Activated T-cell treated with anti-CD3 and anti-CD28 coated beads for 48 hours (primary cell): Measurements from ENCODE around the gene GALC.
A peak's percentile ranks its signal among the peaks of the same experiment; 100 is the strongest.

Experiments
- DNase-seq: peaks from one replicate; pipeline ENCODE4 v3.0.0-alpha.2; 2020; ENCODE audit warnings: low read depth

GALC gene

DNA sequence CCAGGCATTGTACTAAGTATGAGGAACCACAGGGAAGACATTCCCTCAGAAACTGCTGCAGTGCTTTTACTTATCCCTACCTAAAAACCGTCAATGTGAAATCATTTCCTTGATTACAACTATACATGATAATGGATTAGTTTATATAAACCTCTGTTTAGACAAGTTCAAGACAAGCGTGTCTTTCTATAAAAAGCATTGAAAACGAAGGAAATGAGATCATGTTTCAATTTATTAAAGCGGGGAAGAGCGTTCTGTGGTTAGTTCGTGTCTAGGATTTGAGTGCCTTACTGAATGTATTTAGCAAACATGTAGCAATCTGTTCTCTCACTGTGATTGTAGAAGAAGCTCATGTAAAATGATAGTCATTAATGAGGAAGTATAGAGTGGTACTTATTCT lies 37.5 kb downstream of the GALC start:
- no peak for DNase-seq

DNA sequence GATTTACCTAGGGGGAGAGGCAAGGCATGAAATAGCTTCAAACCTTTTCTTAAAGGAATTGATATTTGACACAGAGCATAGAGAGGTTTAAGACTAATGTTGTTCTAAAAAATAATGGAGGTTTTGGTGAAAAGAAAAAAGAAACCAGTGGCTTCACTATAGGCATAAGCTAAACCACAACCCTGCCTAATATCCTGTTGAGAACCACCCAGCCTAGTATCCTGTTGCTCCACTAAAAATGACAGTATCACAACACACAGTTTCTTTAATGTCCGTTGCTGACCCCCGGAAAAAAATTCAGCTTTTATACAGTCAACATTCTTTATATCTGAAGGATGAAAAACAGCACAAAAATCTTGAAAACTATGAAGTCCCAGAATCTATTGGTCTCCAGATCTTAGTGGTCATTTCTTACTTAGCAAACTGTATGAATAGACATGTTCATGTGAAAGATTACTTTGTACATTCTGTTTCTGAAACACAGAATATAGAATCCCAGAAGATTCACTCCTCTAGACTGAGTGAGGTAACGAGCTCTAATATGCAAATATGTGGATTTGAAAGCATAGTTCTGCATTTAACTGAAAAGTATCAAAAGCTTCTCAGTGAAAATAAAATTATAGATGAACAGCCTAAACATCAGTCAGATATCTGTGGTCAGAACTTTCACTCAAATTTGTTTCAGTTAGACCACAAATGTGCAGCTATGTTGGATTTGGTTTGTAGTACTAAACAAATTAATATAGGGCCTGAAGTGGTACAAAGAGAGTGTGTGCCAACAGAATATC lies 40.5 kb downstream of the GALC start:
- no peak for DNase-seq

DNA sequence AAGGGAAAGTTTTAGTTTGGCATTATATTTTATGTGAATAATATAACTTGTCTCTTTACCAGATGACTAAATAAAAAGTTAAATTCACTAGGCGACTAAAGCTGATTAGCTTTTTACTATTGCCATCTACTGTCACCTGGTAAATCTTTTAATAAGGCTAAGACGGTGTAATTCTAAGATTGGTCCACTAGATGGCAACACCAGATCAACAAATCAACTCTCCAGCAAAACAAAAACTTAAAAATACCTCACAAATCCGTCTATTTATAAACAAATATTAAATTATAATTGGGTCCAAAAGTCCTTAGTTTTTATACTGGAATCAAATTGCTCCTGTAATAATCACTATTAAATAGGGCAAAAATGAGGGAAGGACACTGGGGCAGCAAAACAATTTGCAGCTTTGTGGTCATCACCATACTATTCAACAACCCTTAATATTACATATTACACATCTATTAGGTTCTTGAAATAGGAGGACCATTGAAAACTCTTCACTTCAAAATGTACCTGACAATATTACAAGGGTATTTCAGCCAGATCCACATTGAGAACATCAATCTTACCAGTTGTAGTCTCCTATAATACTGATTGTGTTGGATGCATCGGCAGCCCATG lies 47.9 kb downstream of the GALC start:
- no peak for DNase-seq

DNA sequence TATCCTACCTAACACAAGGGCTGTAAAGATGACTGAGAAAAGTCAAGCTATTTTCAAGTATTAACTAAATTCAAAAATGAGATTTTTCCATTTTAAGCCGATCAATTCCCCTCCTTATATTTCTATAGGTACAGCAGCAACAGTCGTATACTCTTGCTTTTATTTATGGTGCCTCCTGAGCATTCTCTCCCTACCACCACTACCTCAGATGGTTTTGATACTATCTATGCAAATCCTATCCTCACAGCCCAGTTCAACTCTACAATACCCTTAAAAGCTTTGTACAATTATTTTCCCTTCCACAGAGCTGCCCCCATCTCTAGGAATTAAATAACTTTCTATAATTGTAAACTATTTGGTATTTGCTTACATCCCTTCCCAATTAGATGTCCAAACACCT lies 52.1 kb downstream of the GALC start:
- no peak for DNase-seq

DNA sequence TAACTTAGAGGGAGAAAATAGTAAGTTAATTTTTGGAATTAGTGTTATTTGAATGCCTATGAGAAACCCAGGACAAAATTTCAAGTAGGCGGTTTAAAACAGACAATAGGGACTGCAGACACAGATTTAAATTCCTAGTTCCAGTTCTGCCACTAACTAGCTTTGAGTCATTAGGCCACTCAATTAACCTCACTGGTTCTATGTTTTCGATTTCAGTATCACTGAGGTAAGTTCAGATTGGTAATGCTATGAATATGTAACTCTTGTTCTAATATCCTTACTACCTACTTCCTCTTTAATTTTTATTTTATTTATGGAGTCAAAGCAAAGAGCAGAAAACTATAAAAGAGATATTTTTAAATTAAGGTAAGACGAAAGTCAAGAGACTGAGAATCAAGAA lies 52.6 kb downstream of the GALC start:
- no peak for DNase-seq

DNA sequence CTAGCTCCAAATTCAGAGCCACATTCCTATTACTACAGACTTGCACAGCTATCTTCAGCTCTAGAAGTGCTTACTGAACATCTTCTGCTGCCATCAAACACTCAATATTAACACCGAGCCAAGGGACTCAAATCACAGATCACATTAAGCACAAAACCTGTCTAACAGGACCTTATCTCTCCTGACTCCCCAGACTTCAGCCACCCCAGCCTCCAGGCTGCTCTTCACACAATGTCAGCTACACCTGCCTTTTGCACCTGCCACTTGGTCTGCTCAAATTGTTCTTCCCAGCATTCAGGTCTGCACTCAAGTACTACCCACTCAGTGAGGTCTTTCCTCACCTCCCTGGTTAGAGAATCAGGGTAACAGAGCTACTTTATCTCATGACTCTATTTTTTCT lies 57.1 kb downstream of the GALC start:
- DNase-seq = no peak

DNA sequence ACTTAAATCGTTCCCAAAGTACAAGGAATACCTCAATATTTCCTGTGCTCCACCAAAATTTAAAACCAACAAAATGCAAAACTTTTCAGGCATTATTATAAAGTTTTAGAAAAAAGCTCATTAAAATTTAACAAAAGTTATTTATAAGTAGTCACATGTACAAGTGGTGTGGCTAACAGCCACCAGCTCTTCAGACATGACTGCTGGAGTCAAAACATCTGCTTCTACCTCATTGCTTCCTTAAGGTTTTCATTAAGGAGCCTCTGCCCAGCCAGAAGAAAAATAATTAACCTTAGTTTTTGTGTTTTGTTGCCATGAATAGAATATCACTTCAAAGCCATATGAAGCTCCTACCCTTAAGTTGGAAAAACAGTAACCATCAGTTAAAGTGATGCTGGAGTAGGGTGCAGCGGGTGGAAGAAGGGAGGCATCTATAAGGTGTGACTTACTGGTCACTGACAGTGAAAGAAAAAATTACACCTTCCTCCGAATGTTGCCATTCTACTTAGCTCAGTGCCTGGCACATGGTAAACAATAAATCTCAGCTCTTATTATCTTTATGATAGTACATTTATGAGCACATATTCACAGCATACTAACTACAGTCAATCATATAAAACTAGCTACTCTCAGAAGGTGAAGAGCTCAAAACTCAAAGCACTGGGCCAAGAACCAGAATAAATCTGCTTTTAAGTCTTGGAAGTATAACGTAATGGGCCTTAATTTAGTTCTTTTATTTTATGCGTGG lies 57.7 kb downstream of the GALC start:
- DNase-seq = no peak

DNA sequence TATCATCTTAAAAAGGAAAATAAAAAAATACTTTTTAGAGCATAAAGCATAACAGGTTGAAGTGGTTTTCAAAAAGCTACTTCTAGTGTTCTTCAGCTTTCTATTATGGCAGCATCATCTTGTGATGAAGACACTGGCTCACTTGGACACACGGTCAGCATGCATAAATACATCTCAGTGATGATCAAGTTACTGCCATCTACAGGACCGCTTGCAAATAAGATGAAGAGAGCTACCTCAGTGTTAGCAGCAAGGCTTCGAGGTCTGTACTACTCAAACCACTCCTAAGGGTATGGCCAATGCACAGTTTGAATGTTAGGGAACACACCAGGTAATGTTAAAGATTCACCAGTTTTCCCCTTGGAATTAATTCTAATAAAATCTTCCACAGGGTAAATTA lies 58.8 kb downstream of the GALC start:
- DNase-seq = no peak

DNA sequence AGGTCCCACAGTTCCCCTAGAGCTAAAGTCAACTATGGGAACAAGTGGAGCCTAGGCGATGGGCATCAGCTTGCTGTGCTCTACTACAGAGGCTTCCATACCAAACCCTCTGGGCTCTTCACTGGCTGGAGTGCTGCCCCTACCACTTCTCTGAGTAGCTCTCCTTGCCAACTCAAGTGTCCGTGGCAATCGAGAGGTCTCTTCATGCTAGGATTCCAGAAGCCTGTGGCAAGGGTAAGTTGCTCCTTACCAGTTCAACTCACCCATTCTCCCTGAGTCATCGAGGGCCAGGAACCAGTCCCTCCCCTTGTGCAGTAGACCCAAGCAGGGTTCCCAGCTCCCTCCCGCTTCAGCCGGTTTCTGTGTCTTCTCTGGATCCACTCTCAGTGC lies 76.1 kb downstream of the GALC start:
- DNase-seq = no peak

DNA sequence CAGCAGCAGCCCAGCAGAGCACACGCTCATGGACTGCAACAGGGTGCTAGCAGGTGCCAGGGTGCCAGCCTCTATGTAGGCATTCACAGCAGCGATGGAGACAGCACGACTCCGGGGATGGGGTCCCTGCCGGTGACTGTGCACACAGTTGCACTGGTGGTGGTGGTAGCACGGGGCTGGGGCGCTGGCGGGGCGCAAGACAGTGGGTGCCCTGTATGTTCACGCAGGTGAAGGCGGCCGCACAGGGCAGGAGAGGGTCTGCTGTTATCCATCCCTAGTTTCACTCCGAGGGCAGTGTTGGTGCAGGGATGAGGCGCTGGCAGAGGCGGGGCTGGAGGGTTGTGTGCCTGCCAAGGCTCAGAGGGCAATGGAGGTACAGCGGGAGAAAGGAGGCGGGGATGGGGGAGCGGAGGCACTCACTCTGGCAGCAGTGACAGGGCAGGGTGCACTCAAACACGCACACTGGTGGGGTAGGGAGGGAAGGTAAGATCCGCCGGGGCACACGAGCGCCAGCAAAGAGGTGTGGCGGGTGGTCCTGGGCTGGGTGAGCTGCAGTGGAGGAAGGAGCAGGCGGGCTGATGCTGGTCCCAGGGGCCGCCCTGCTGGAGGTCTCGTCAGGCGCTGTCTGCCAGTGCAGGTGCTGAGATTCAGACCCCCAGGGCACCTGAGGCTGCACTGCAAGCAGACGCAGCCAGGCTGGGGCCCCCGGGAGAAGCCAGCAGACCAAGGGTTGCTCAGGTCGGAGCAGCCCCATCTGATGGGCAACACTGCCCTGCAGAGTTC lies 76.7 kb downstream of the GALC start:
- no peak for DNase-seq

DNA sequence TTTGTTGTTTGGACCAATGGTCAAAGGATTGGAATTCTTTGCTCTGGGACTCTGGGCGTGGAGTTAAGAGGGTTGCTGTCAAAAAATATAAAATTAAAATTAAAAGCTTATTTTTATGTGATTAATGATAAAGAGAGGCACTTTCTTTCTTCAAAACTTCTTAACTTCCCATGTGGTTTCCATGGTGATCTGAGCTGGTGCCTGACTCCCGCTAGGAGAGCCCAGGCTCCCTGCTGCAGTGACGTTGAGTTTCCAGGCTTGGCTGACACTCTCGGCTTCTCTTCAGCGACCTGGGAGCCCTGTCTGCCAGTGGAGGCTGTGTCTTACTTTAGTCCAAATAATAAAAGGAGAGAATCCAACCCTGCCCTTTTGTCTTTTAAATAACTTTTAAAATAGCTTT lies 84.4 kb downstream of the GALC start:
- no peak for DNase-seq

DNA sequence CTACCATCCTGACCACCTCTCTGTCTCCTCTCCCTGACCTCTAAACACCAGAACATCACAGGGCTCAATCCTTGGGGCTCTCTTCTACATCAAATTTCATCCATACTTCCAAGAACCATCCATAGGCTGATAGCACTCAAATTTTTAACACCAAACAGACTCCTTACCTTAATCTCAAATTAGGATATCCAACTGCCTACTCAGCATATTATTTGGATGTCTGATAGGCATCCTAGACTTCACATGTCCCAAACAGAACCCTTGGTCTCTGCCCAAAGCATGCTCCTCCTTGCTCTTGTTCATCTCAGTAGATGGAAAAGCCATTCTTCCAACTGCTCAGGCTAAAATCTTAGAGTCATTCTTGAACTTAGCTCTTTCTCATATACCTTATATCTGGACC lies 91.3 kb downstream of the GALC start:
- no peak for DNase-seq

DNA sequence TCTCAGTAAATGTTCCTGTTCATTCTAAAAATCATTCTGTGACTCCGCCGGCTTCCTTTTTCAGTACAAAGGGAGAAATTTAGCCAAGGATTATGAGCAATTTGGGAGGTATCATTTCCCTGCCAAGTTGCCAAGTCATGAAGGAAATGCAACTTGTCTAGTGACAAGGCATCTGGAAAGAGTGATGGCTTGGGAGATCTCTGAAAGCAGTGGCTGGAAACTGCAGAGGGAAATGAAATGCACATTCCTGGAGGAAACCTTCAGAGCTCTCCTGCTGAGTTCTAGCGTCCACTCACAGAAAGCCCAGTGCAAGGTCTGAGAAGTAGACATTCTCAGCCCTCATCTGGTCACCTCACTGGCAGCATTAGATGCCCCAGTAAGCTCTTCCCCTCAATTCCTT lies 91.7 kb downstream of the GALC start:
- no peak for DNase-seq

DNA sequence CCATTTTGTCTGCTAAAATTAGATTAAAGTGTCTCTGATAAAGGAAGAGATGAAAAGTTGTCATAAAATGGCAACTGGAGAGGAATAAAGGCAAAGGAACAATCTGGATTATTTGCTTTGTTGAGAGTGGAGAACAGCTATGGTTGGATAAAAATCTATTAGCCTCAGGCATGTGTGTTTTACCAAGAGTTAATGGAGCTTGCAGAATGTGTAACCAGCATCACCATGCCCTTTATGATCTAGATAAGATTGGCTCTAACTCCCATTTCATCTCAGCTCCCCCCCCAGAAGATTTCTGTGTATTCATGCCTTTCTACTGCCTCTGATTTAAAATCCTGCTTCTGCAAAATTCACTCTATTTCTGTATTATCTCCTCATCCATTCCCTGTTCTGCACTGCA lies 93.8 kb downstream of the GALC start:
- no peak for DNase-seq

DNA sequence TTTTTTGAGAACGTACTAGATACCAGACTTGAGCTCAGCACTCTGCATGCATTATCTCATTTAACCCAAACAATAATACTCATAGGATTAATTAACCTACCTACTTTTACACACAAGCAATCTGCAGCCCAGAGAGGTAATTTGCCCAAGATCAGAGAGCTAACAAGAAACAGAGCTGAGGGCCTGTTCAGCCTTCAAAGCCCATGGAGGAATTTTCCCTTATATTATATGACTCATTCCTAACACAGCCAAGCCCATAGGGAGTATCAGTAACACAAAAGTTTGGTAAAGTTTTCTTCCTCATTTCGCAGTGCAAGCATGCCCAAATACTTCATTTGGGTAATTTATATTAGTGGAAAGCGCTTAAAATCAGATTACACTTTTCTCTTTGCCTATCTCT lies 94.7 kb downstream of the GALC start:
- DNase-seq = no peak

DNA sequence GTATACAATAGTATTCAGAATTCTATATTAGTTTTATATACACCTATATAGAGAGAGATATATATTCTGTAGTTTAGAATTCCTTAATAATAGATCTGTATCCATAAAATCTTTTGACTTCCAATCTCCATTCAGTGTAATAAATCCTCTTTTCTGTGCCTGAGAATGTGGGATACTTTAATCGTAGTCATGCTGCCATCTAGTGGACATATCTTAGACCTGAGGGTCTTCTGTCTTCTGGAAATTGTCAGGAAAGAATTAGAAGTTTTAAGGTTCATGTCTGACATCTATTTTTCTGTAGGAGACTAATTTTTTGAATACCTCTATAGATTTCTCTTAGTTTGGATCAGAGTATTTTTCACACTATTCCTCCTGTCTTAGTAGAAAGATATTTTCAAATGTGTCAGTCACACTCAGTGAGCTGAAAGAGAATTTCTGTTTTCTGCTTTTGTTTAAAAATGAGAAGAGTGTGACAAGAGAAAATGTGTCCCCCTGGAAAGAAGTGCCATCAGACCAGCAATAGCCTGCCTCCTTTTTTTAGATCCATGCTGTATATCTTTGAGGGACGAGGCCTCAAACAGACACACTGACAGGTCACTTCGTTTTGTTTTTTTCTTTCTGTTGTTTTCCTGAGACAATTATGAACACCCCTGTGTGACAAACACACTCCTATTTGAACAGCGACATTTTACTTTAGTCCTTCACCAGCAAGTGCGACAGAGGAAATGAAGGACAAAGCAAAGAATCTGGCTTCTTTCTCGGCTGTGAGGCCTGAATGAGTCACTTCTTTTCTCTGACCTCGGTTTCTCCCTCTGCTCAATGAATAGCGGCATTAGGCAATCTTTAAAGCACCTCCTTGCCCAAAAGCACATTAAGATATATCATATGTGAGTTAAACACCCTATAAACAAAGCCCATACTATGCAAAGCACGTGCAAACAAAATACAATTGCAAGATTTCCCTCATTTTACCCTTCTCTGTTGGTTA lies 96.3 kb downstream of the GALC start:
- no peak for DNase-seq

DNA sequence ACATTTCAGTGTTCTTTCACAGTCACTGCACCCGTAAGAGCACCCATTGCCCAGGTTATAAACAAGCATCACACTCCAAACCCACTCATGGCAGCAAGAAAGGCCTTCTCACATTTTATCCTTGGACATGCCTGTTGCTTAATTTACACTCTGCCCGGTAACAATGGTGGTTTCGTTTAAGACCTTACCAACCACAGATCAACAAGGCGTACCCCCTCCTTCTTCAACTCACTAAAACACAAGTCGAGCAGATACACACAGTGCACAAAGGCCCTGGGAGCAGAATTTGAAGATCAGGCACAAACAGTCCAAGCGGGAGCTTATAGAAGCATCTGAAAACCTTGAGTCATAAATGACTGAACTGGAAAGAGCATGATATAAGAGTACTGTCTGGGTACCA lies 98.1 kb downstream of the GALC start:
- no peak for DNase-seq

DNA sequence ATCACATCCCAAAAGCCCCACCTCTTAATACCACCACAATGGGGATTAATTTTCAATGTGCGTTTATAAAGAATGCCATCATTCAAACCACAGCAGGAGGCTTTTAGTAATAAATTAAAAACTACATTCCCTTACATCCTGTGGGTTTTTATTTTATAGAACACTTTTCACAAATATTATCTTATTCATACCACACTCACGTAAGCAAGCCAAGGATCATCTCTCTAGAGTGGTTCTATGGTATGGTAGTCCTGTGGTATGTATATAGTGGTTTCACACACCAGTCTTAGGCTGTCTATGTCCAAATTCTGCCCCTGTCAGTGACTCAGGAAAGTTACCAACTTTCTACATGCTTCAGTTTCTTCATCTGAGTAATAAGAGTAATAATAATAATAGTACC lies 100.2 kb downstream of the GALC start:
- DNase-seq = no peak

DNA sequence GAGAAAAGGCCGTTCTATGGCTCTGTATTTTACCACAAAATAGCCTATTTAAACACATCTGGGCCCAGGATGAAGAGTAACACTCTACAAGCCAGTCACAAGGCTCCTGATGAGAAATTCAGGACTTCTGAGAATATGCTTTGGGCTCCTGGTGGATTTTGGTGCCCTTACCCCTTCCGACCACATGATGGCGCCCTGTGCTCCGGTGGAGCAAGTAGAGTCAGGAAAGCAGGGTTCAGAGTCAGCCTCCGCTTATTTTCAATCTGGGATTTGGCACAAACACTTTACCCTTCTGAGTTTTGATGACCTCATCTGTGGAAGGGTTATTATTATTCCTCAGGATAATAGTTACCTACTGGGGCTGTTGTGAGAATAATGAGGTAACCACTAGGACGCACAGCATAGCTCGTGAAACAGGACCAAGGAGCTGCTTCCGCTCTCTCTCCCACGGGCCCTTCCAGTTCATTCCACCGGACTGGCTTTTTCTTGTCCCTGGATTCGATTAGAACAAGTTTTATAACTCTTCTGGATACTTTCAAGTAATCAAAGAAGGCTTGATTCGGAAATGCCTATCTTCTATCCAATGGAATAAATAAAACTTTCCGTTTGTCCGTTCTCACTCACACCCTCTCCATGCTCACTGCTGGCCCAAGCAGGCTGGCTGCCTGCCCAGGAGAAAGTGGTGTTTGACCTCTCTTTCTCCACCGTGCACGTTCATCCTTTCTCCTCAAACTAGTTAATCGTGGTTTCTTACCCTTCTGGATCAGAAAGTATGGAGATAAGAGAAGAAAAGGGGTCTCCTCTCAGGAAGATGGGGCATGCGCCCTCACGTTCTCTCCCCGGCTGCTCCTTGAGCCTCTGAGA lies 104.6 kb downstream of the GALC start:
- peak; percentile 12 for DNase-seq

DNA sequence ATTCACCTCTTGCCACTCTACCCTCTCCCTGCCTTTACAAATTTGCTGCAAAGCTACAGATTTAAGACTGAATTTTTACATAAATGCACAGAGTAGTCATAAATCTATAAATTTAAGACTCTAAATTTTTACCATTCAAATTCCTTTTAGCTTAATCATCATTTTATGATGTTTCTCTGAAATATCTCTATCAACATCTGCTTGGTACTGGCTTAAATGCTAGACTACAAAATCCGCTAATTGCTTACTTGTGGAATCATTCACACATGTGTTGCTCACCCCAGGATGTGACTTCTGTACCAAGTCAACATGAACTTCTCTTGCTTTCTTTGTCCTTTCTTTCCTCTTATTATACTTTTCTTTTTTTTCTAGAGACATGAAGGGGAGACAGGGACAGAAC lies 109.2 kb downstream of the GALC start:
- DNase-seq = no peak
